Caco-2 (cell line): ENCODE measurements around the gene CPN2. TPM values are rescaled to one million over a fixed set of nuclear protein-coding genes. Genes with fewer than 3 reads are reported as not detected.
A peak's percentile ranks its signal among the peaks of the same experiment; 100 is the strongest.

Experiments
- BruUV-seq: library from RNA; stranded (reverse); fragments of 400-500 nt; replicated peaks from 2 replicates; lab custom pipeline; 2021; lab: Mats Ljungman, UMichigan
- CTCF ChIA-PET: fragments of 300-600 bp; sonication (Branson Sonifier 250); formaldehyde crosslinking; loops from one replicate; lab custom pipeline; 2022; ENCODE audit warnings: antibody characterized with exemption; lab: Charles Lee
- POLR2A ChIA-PET: fragments of 300-600 bp; sonication (Branson Sonifier 250); formaldehyde crosslinking; loops from one replicate; lab custom pipeline; 2022; ENCODE audit warnings: antibody characterized with exemption; lab: Charles Lee
- DNase-seq, 2 experiments: peaks; one replicate each; pipeline versions ENCODE4 v3.0.0 to v3.0.0-alpha.2; 2020 to 2022
- H3K27me3 ChIP-seq: replicated peaks from 2 replicates; pipeline ENCODE4 v1.6.0; 2011; ENCODE audit warnings: low read length; ENCODE audit not compliant: control insufficient read depth, insufficient read depth
- H3K36me3 ChIP-seq: 2 replicates; pipeline ENCODE4 v1.5.1; 2011; ENCODE audit warnings: low read length; ENCODE audit not compliant: control insufficient read depth, insufficient read depth
- H3K4me1 ChIP-seq: fragments of 250-450 bp; sonication (Bioruptor Pico); 2 replicates; pipeline ENCODE4 v1.5.1; 2020; ENCODE audit warnings: mild to moderate bottlenecking
- H3K4me3 ChIP-seq: 2 replicates; pipeline ENCODE4 v1.5.1; 2011; ENCODE audit warnings: low read depth, mild to moderate bottlenecking, control low read depth, low read length
- H3K9me3 ChIP-seq: fragments of 250-450 bp; sonication (Bioruptor Pico); 2 replicates; pipeline ENCODE4 v1.5.1; 2020; ENCODE audit warnings: mild to moderate bottlenecking, moderate library complexity
- H3K27ac Mint-ChIP-seq: one replicate; pipeline ENCODE4 v1.8.0; 2022; ENCODE audit warnings: mixed read lengths; ENCODE audit not compliant: unreplicated experiment
- H3K27me3 Mint-ChIP-seq: one replicate; pipeline ENCODE4 v1.8.0; 2022; ENCODE audit warnings: mixed read lengths; ENCODE audit not compliant: insufficient read depth, unreplicated experiment
- H3K36me3 Mint-ChIP-seq: one replicate; pipeline ENCODE4 v1.8.0; 2022; ENCODE audit warnings: mild to moderate bottlenecking, mixed read lengths; ENCODE audit not compliant: insufficient read depth, unreplicated experiment
- H3K4me1 Mint-ChIP-seq: one replicate; pipeline ENCODE4 v1.8.0; 2022; ENCODE audit warnings: low read depth, mixed read lengths; ENCODE audit not compliant: unreplicated experiment
- H3K4me3 Mint-ChIP-seq: one replicate; pipeline ENCODE4 v1.8.0; 2022; ENCODE audit warnings: mild to moderate bottlenecking, moderate library complexity, mixed read lengths; ENCODE audit not compliant: unreplicated experiment
- H3K9me3 Mint-ChIP-seq: one replicate; pipeline ENCODE4 v1.8.0; 2022; ENCODE audit warnings: mixed read lengths; ENCODE audit not compliant: unreplicated experiment
- intact Hi-C: fragments of 100-400 bp; cut with micrococcal nuclease; formaldehyde crosslinking; loops from one replicate; pipeline ENCODE4 v1.10.0; 2022; ENCODE audit not compliant: unreplicated experiment
- total RNA-seq: library from RNA; stranded (reverse); gene quantifications from 2 replicates; pipeline ENCODE4 v1.2.3, GENCODE V29; 2022
- TF ChIP-seq, protein P1 (sequence below), 2 experiments: fragments of 200-600 bp in 1 of 2; IDR thresholded peaks; 1 replicate in 1 of 2; 2 replicates in 1 of 2; pipeline versions ENCODE4 v1.5.1 to v1.8.0; 2011 to 2022; ENCODE audit warnings: antibody characterized with exemption in 1 of 2, control low read depth in 1 of 2, inconsistent platforms in 1 of 2, low read depth in 1 of 2, low read length in 1 of 2, mild to moderate bottlenecking in 1 of 2, moderate library complexity in 1 of 2; ENCODE audit not compliant: insufficient read depth in 1 of 2, severe bottlenecking in 1 of 2, unreplicated experiment in 1 of 2

The CPN2 gene
- total RNA-seq, 1 experiment from 2014 or later, result not detected

DNA sequence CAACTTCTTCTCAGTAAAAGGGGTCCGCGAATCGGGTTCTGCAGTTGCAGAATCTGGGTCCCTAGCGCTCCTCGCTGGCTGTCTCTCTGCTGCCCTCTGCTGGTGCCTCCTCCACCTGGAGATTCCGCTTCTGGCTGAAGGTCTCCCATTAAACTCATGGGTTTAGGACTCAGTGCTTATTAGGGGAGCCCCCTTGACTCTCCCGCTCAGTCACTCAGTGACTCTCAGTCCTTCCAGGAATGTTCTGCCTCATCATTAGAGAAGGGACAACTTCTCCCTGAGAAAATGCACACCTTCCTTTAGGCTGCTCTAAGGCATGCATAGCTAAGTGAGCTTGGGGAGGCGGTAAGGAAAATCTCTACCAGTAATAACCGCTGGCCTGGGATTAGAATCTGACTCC, 7.1 kb downstream of the CPN2 start:
- DNase-seq, result peak; percentile 68 to 81
- no peaks in the 10 kb centered on the region for H3K27me3 Mint-ChIP-seq
- Histone ChIP-seq H3K36me3 (no peaks in the 10 kb centered on the region), H3K4me1 (peaks cover 26% of the 10 kb centered on the region), H3K27me3 (no peaks in the 10 kb centered on the region), H3K4me3 (no peak overlapping the region), H3K9me3 (no peaks in the 10 kb centered on the region)
- no peak overlapping the region for H3K4me3 Mint-ChIP-seq
- TF ChIP-seq, protein P1, sequence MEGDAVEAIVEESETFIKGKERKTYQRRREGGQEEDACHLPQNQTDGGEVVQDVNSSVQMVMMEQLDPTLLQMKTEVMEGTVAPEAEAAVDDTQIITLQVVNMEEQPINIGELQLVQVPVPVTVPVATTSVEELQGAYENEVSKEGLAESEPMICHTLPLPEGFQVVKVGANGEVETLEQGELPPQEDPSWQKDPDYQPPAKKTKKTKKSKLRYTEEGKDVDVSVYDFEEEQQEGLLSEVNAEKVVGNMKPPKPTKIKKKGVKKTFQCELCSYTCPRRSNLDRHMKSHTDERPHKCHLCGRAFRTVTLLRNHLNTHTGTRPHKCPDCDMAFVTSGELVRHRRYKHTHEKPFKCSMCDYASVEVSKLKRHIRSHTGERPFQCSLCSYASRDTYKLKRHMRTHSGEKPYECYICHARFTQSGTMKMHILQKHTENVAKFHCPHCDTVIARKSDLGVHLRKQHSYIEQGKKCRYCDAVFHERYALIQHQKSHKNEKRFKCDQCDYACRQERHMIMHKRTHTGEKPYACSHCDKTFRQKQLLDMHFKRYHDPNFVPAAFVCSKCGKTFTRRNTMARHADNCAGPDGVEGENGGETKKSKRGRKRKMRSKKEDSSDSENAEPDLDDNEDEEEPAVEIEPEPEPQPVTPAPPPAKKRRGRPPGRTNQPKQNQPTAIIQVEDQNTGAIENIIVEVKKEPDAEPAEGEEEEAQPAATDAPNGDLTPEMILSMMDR (IDR thresholded peaks at IDR 0.05; ENCODE audit: insufficient read depth in 1 of 2, low read depth in 1 of 2, low read length in 1 of 2, severe bottlenecking in 1 of 2, unreplicated experiment in 1 of 2), result peak; percentile 82 to 84
- no peaks in the 10 kb centered on the region for H3K9me3 Mint-ChIP-seq
- intact Hi-C loops, result loop anchor here (1.0 kb wide), 1 partner anchor 11 kb away; no protein-coding TSS in a partner anchor
- ChIA-PET POLR2A (no interaction called here), CTCF (interaction anchor here (1.3 kb wide), 1 partner anchor 10 kb away, joined by 6 read pairs; no protein-coding TSS in a partner anchor)
- peaks cover 24% of the 10 kb centered on the region for H3K4me1 Mint-ChIP-seq
- BruUV-seq, result no TSS peak
- no peak overlapping the region for H3K27ac Mint-ChIP-seq
- H3K36me3 Mint-ChIP-seq, result peaks cover 7% of the 10 kb centered on the region

- Histone ChIP-seq H3K27me3 (no peaks in the 10 kb centered on the region), H3K9me3 (no peaks in the 10 kb centered on the region), H3K4me3 (no peak overlapping the region), H3K4me1 (peaks cover 31% of the 10 kb centered on the region), H3K36me3 (no peaks in the 10 kb centered on the region)
- POLR2A ChIA-PET, result no interaction called here
- DNase-seq, result no peak
- TF ChIP-seq, protein P1 (IDR thresholded peaks at IDR 0.05; ENCODE audit: insufficient read depth in 1 of 2, low read depth in 1 of 2, low read length in 1 of 2, severe bottlenecking in 1 of 2, unreplicated experiment in 1 of 2), result no peak
- Mint-ChIP-seq H3K36me3 (peaks cover 7% of the 10 kb centered on the region), H3K4me3 (no peak overlapping the region), H3K27ac (no peak overlapping the region), H3K27me3 (no peaks in the 10 kb centered on the region), H3K9me3 (no peaks in the 10 kb centered on the region), H3K4me1 (peaks cover 26% of the 10 kb centered on the region)
- CTCF ChIA-PET, result interaction anchor here (1.3 kb wide), 1 partner anchor 10 kb away, joined by 6 read pairs; no protein-coding TSS in a partner anchor
- no TSS peak for BruUV-seq
- intact Hi-C loops, result no loop called here
These were observed 7.6 kb downstream of the CPN2 start for GRCh38 chr3:194343561-194343893.

GRCh38 chr3:194342861-194343560, 8.1 kb downstream of the CPN2 start:
- H3K9me3 Mint-ChIP-seq, result no peaks in the 10 kb centered on the region
- TF ChIP-seq, protein P1 (IDR thresholded peaks at IDR 0.05; ENCODE audit: insufficient read depth in 1 of 2, low read depth in 1 of 2, low read length in 1 of 2, severe bottlenecking in 1 of 2, unreplicated experiment in 1 of 2), result no peak
- Histone ChIP-seq H3K4me1 (peaks cover 31% of the 10 kb centered on the region), H3K36me3 (no peaks in the 10 kb centered on the region), H3K4me3 (no peak overlapping the region), H3K27me3 (no peaks in the 10 kb centered on the region), H3K9me3 (no peaks in the 10 kb centered on the region)
- intact Hi-C loops, result no loop called here
- no peaks in the 10 kb centered on the region for H3K27me3 Mint-ChIP-seq
- BruUV-seq, result no TSS peak
- no peak overlapping the region for H3K4me3 Mint-ChIP-seq
- peaks cover 26% of the 10 kb centered on the region for H3K4me1 Mint-ChIP-seq
- DNase-seq, result no peak
- POLR2A ChIA-PET, result no interaction called here
- H3K36me3 Mint-ChIP-seq, result peaks cover 7% of the 10 kb centered on the region
- H3K27ac Mint-ChIP-seq, result no peak overlapping the region
- CTCF ChIA-PET, result interaction anchor here (1.3 kb wide), 1 partner anchor 9 kb away, joined by 6 read pairs; no protein-coding TSS in a partner anchor
